Renal cortex interstitium (tissue), 11 donors: ENCODE measurements around the gene TXLNA. TPM values are rescaled to one million over a fixed set of nuclear protein-coding genes. Genes with fewer than 3 reads are reported as not detected.

Experiments used
- DNase-seq, 11 donors: peaks; one replicate each; pipeline ENCODE4 v3.0.0-alpha.2; 2013; ENCODE audit warnings: low read depth in 9 of 11, low spot score in 4 of 11; ENCODE audit errors: extremely low read depth in 1 of 11
- polyA plus RNA-seq, 3 donors: library from polyadenylated mRNA; unstranded; fragments of 120-200 nt; gene quantifications; one replicate each; pipeline ENCODE4 v1.2.1, GENCODE V29; 2013; ENCODE audit not compliant: insufficient read length in 3 of 3

The TXLNA gene
- polyA plus RNA-seq, 3 donors: 44.4 to 50.6 (median 45.5) TPM

GRCh38 chr1:32178380-32179192 is 889 bp upstream of the TXLNA start:
- DNase-seq: peak in 1 of 11 donors; percentile 3

- DNase-seq: peak in 2 of 11 donors; percentile 20 to 43
Measured at GRCh38 chr1:32179193-32179442, 357 bp upstream of the TXLNA start.

- DNase-seq: peak in 4 of 11 donors; percentile 17 to 29 (median 25)
Measured at GRCh38 chr1:32180186-32181060, 948 bp downstream of the TXLNA start.

- no peak for DNase-seq
Measured at GRCh38 chr1:32181065-32181464, 1.6 kb downstream of the TXLNA start.

- DNase-seq: no peak
Measured at GRCh38 chr1:32181563-32181962, 2.1 kb downstream of the TXLNA start.

- no peak for DNase-seq
Measured at GRCh38 chr1:32182060-32182459, 2.6 kb downstream of the TXLNA start.

- no peak for DNase-seq
Measured at GRCh38 chr1:32184650-32185049, 5.2 kb downstream of the TXLNA start.

GRCh38 chr1:32186077-32186476 is 6.6 kb downstream of the TXLNA start:
- DNase-seq: no peak

GRCh38 chr1:32186491-32186890 is 7.0 kb downstream of the TXLNA start:
- no peak for DNase-seq

- DNase-seq: no peak
Measured at GRCh38 chr1:32187850-32188249, 8.4 kb downstream of the TXLNA start.

- DNase-seq: no peak
Measured at GRCh38 chr1:32192220-32192948, 12.9 kb downstream of the TXLNA start.

GRCh38 chr1:32194984-32195383 is 15.5 kb downstream of the TXLNA start:
- DNase-seq: no peak

- no peak for DNase-seq
Measured at GRCh38 chr1:32195531-32195930, 16.1 kb downstream of the TXLNA start.

GRCh38 chr1:32195972-32196823 is 16.7 kb downstream of the TXLNA start:
- no peak for DNase-seq

GRCh38 chr1:32197074-32197473 is 17.6 kb downstream of the TXLNA start:
- DNase-seq: no peak

GRCh38 chr1:32197837-32198236 is 18.4 kb downstream of the TXLNA start:
- DNase-seq: no peak

- DNase-seq: no peak
Measured at GRCh38 chr1:32198237-32199042, 19.0 kb downstream of the TXLNA start.

GRCh38 chr1:32199043-32199716 is 19.7 kb downstream of the TXLNA start:
- DNase-seq: no peak
